HG03439 (cell line): ENCODE measurements around the gene ARHGEF26.
"Not testable (repeated sequence)": the region's sequence is repeated elsewhere in the genome, so short reads cannot be mapped to it uniquely, and the experiment has no call there.

ENCODE experiments used
- ATAC-seq: cut with Tn5 transposase; IDR thresholded peaks from one replicate; pipeline ENCODE4 v1.9.1; 2021; ENCODE audit warnings: mild to moderate bottlenecking, moderate library complexity; ENCODE audit not compliant: unreplicated experiment

Gene ARHGEF26, protein sequence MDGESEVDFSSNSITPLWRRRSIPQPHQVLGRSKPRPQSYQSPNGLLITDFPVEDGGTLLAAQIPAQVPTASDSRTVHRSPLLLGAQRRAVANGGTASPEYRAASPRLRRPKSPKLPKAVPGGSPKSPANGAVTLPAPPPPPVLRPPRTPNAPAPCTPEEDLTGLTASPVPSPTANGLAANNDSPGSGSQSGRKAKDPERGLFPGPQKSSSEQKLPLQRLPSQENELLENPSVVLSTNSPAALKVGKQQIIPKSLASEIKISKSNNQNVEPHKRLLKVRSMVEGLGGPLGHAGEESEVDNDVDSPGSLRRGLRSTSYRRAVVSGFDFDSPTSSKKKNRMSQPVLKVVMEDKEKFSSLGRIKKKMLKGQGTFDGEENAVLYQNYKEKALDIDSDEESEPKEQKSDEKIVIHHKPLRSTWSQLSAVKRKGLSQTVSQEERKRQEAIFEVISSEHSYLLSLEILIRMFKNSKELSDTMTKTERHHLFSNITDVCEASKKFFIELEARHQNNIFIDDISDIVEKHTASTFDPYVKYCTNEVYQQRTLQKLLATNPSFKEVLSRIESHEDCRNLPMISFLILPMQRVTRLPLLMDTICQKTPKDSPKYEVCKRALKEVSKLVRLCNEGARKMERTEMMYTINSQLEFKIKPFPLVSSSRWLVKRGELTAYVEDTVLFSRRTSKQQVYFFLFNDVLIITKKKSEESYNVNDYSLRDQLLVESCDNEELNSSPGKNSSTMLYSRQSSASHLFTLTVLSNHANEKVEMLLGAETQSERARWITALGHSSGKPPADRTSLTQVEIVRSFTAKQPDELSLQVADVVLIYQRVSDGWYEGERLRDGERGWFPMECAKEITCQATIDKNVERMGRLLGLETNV

DNA sequence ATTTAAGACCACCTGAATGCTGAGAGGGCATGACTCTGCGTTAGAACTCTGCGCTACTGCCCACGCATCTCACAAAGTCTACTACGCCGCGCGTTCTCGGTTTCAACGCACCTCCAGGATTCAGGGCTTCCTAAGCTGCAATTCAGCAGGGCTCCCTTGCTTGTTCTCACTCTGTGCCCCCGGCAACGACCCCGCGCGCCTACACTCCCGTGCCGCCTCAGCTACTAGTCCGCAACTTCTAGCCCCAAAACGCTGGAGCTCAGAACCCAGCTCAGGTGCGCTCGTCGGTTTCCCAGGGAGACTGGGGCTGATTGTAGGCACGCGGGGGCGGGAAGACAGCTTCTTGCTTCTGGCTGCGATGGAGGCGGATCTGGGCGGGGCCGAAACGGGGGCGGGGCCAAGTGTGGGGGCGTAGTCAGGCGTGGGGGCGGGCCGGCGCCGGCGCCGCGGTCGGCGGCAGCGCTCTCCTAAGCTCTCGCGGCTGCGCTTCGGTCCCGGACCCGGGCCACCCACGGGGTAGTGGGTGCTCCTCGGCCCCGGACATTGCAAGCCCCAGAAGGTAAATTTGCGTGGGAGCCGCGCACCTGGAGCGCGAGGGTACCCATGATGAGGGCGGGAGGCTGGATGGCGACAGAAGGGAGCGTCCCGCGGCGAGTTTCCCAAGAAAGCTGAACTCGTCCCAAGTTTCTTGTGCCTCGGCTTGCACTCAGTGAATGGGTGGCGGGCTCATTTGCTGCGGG, at the start of gene ARHGEF26:
ARHGEF26 (plus strand) TSS at position 430 of the 740 bp plus-strand sequence. CDS start 603 bp downstream, outside the sequence.
- ATAC-seq: peak; percentile 72

DNA sequence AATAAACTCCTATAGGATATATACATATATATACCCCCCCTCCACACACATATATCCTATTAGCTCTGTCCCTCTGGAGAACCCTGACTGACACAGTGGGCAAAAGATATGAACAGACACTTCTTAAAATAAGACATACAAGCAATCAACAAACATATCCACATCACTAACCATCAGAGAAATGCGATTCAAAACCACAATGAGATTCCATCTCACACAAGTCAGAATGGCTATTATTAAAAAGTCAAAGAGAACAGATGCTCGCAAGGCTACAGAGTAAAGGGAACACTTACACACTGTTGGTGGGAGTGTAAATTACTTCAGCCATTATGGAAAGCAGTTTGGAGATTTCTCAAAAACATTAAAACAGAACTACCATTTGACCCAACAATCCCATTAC, 46.2 kb upstream of the ARHGEF26 start:
- ATAC-seq: no peak

DNA sequence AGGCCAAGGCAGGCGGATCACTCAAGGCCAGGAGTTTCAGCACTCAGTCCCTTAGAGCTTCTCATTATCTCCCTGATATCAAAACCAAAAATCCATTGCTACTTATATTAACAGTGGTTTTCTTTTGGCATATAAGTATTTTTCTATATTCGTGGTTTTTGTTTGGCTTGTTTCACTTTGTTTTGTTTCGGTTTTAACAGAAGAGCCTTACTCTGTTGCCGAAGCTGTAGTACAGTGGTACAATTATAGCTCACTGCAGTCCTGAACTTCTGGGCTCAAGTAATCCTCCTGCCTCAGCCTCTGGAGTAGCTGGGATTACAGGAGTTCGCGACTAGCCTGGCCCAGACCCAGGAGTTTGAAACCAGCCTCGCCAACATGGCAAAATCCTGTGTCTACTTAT, 42.5 kb upstream of the ARHGEF26 start:
- ATAC-seq: no peak

DNA sequence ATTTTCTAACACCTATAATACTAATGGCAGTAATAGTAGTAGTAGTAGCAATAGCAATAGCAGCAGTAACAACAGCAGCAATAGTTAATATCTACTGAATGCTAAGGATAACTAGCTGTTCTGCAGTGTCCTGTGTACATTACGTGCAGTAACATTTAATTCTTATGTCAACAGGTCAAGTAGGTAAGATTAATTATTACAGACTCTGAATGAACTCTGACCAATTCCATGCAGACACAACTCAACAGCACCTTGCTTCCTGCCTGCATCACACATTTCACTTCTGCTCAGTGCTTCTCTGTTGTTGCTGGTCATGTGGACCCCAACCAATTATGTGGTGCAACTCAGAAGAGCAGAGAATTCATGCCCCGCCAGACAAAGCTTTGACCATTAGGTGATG, 39.9 kb upstream of the ARHGEF26 start:
- no peak for ATAC-seq

DNA sequence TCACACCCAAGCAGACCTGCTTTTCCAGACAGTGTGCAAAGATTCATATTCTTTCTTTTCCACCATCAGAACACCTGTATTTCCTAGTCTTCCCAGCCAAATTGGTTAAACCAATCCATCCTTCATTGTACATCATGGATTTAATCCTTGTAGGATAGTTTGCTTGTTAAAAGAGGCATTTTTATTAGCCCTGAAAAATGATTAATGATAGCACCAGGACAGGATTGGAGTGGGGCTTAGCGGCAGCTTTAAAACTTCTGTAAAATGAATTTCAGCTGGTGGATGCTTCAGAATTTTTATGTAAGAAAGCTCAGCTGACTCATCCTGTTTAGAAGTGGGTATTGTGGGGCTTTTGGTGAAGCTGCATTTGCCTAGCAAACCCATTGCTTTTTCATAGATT, 36.1 kb upstream of the ARHGEF26 start:
- no peak for ATAC-seq

DNA sequence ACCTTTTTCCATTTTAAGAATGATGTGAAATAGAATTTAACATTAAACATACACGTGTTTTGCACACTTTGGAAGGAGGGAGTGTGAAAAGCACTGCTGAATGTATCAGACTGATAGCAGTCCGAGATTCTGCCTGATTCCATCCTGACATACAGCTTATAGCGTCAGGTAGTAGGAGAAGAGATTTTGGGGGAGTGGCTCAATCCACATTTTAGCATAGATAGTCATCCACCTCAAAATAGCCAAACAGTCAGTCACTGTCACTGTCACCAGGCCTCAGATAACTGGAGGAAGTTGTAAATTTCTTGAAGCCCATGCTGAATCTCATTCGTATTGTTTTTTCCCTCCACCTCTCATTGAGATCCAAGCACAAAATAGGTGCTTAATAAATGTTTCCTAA, 35.4 kb upstream of the ARHGEF26 start:
- no peak for ATAC-seq

DNA sequence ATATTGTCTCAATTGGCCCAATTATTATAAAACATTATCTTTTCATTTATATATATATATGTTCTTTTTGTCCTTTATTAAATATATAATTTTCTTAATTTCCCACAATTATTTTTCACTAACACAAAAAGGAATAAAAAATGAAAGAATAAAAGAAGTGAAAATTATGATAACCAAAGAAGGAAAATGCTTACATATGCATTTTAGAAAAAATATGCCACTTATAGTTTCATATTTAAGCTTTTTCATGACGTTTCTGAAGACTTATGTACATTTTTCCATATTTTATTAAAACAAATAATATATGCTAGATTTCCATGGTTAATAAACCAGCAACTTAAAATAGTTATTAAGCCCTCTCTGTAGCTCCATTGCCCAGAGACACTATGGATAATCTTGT, 34.9 kb upstream of the ARHGEF26 start:
- ATAC-seq: no peak

DNA sequence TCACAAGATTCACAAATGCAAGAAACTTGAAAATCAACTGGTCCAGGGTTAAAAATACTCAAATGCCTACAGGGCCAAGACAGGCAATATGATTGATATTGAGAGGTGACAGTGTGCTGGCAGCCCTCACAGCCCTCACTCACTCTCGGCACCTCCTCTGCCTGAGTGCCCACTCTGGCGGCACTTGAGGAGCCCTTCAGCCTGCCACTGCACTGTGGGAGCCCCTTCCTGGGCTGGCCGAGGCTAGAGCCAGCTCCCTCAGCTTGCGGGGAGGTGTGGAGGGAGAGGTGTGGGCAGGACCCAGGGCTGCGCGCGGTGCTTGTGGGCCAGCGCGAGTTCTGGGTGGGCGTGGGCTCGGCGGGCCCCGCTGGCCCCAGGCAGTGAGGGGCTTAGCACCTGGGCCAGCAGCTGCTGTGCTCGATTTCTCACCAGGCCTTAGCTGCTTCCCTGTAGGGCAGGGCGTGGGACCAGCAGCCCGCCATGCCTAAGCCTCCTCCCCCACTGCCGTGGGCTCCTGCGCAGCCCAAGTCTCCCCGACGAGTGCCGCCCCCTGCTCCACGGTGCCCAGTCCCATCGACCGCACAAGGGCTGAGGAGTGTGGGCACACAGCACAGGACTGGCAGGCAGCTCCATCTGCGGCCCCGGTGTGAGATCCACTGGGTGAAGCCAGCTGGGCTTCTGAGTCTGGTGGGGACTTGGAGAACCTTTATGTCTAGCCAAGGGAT, 33.3 kb upstream of the ARHGEF26 start:
- not testable (repeated sequence) for ATAC-seq

DNA sequence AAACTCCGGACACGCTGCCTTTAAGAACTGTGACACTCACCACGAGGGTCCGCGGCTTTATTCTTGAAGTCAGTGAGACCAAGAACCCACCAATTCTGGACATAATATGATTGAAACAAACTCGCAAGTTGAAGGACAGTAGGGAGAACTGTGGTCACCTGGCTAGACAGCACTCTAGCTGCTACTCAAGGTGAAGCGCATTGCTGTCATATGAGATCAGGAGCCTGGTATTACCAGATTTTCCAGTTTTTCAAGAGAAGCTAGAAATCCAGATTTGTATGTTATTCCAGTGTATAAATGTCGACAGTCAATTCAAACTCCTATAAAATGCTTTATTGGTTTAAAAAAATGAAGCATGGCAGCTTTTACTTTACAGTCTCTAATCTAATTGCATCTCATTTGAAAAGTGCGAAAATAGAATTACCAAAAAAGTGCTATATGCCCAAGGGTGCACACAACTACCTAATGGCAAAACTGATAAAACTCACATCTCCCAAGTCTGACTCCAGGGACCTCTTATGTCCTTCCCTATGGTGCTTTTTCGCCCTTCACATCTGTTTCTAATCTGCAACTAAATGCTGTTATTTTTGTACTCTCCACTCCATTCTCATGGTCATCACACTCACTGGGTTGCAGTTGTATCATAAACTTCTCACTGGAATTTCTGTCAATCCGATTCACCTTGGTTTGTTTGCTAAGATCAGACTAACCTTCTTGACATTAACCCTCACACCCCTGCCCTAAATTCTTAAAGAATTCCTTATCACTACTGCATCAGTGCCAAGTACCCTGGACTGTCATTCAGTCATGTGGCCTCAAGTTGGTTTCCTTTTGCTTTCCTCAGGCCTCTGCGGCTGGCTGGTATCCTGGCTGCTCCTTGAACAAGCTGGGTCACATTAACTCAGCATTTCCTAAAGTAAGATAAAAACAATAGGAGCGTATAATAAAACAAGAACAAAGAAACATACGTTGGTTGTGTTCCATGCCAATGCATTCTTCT, 31.5 kb upstream of the ARHGEF26 start:
- ATAC-seq: no peak

DNA sequence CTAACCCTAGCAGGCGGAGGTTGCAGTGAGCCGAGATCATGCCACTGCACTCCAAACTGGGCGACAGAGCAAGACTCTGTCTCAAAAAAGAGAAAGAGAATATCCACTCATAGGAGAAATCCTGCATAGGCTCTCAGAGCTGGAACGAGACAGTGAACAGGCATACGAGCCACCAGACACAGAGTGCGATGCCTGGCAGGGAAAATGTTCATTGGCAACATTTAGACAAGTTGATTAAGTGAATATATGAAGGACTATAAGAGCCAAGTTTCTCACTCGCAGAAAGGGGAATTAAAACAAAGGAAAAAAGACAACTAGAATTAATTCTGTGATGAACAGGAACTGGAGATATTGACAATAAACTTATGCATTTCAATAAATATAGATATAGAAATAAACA, 27.1 kb upstream of the ARHGEF26 start:
- ATAC-seq: no peak

DNA sequence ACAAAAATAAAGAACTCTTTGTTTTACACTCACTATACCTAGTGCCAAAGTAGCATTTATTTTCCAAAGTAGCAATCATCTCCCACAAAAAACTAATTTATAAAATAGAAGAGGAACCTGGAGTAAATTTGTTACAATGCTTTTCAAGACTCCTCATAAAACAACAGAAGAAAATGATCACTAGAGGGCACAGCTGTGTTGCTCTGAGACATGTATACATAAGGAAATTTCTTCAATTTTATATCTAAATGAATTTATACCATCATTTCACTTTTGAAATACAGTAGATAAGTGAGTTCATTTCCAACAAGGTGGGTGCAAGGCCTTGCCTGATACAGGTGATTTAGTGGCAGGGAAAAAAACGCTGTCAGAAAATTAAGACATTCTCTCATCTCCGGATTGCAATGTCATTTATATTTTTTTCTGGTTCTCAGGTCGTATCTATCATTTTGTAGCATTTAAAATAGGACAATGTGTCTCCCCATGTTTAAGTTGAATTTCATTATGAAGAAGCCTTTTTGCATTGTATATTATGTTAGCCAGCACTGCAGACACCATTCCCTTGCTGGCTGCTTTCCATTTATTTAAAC, 25.3 kb upstream of the ARHGEF26 start:
- no peak for ATAC-seq

DNA sequence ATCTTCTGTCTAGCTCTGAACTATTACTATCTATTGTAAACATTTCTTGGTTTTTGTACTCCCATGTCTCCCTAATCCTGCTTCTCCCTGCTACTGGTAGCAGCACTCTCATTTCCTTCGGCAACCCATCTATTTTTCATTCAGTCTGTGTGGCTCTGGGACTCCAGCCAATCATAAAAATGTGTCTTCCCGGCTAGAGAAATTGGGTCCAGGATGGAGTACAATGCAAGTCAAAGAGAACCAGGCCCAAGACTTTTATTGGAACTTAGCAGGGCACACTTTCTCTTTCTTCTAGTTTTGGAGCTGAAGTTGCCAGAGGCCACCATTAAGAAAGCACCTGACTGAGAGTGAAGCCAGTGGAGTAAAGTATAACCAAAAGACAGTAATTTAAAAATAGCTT, 22.8 kb upstream of the ARHGEF26 start:
- no peak for ATAC-seq

DNA sequence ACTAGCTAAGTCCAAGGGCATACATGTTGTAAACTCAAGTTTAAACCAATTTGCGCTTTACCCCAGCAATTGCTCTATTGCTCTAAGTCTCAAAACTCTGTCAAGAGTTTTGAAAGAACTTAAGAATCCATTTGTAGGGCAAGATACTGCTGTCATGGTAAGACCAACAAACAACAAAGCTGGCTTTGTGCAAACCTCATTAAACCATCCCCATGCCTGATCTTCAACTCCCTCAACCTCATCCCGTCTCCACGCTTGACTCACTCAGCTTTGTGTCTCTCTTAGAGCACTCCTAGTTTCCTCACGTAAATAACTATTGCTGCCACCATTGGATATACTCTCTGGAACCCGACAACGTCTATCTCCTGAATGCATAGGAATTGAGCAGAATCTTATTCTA, 20.6 kb upstream of the ARHGEF26 start:
- ATAC-seq: no peak

DNA sequence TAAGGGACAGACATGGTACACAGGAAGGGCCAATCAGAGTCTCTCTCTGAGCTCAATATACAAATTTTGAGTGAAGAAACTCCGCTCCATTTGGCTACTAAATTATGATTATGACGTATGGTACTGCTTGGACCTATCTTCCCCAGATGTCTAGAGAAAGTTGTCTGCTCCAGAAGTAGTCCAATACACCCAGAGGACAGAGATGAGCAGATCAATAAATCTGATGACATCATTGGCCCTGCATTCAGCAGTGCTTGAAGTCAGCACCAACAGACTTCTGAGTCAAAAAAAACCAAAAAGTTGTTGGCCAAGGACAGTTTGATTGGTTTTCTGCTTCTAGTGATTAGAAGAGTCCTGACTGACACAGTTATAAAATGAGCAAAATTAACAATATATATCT, 19.9 kb upstream of the ARHGEF26 start:
- no peak for ATAC-seq

DNA sequence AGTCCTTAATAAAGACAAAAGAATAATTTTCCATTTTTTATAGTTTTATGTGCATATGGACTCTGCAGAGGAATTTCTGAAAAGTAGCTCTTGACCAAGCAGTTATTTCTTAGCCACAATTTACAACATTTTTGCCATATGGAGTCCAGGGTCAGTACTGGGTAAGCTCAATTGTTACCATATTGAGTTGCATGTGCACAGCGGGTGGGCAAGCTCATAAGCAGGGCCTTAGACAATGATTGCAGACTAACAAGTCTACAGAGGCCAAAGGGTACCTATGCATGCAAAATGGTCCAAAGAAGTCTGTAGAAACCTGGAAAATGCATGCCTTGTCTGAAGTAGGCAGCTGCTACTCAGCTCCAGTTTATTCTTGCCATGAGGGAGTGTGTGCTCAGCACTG, 19.0 kb upstream of the ARHGEF26 start:
- ATAC-seq: no peak

DNA sequence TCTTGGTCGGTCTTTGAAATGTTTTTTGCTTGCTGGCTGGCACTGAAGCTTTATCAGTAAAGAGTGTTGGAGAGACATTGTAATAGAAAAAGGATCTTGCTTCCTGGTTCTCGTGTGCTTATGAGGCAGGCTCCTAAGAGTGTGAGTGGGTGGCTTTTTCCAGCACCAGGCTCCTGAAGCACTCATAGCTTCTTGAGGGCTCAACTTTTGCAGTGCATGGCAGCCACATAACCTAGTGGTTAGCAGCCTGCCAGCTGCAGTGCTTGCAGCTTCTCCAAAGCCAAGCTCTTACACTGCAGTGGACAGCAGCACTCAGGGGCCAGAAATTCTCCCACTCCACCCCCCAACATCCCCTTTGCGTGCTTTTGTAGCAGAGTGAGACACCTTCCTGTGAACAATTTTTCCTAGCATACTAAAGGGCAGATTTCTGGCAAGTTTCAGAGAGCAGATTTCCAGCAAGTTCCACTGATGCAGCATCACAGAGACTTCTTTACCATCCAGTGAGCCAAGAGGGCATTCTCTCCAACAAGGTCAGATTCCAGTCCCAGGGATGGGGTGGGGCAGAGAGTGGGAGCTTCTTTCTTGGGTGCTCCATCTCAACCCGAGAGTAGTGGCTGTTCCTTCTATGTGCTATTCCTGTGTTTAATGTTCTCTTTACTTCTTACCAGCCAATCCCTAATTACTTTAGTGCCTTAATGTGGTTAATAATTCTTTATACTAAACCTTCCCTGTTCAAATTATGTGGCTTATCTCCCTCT, 15.8 kb upstream of the ARHGEF26 start:
- ATAC-seq: no peak

DNA sequence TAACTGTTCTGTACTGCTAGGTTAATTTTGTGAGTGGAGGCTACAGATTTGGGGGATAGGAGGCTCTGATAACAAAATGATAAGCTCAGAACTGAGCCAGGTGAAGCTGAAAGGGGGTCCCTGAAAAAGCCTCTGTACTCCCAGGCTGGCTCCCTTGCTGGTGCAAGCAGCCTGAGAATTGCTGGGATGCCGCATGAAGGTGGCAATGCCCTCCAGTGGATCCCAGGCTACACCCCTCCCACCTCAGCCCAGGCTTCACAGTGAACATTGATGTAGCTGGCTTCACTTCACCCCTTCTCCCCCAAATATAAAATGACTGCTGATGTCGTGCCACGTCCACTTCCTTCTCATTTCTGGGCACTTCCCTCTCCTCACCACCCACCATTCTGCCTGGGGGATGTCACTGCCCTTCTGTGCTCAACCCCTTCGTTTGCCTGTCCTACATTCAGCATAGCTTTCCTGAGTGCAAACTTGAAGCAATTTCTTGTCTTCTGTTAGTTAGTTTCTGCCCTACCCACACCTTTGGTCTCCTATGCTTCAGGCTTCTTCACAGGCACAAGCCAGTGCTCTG, 9.7 kb upstream of the ARHGEF26 start:
- ATAC-seq: no peak
